Measurements from ENCODE around the gene SIPA1L3. TPM values are rescaled to one million over a fixed set of nuclear protein-coding genes. Genes with fewer than 3 reads are reported as not detected.

SIPA1L3 gene
- total and polyA plus RNA-seq, 9 of the 15 experiments (the other 6 are each of a cell fraction or from before 2014, with no cell fraction given) = 0.01 to 6.1 (median 2.5) TPM

GRCh38 chr19:38133319-38133718 lies 226.3 kb downstream of the SIPA1L3 start:
- Histone ChIP-seq H2AFZ (ENCODE audit: low read depth, low read length) (0 out of 2 replicates have a peak overlapping the region, but pooled peaks have one; percentile 0), H4K20me1 (replicated peaks; ENCODE audit: control insufficient read depth, insufficient read depth, low read length) (no peaks in the 10 kb centered on the region), H3K4me1 (replicated peaks in 1 of 2; ENCODE audit: control insufficient read depth in 2 of 2, insufficient read depth in 2 of 2, low read length in 2 of 2) (peaks cover 9 to 17% of the 10 kb centered on the region in 2 experiments; a peak in 4 of 5 replicates), H3K27me3 (ENCODE audit: control insufficient read depth in 2 of 2, insufficient read depth in 2 of 2, low read length in 2 of 2) (no peaks in the 10 kb centered on the region), H3K9me3 (replicated peaks; ENCODE audit: control insufficient read depth, insufficient read depth, low read depth, low read length) (no peaks in the 10 kb centered on the region), H3K36me3 (ENCODE audit: control insufficient read depth, insufficient read depth, low read length) (no peaks in the 10 kb centered on the region), H3K79me2 (ENCODE audit: control insufficient read depth, insufficient read depth, low read length) (no peaks in the 10 kb centered on the region), H3K4me3 (no peak overlapping the region), H3K9ac (ENCODE audit: insufficient read depth in 1 of 2, low read depth in 2 of 2, low read length in 2 of 2) (no peak overlapping the region), H3K4me2 (ENCODE audit: insufficient read depth, low read length) (no peak overlapping the region), H3K27ac (ENCODE audit: extremely low read depth, low read depth, low read length) (no peak overlapping the region), H3K9me1 (ENCODE audit: control insufficient read depth, insufficient read depth, low read length) (no peaks in the 10 kb centered on the region)
- ChIA-PET POLR2A (interaction anchor here (0.7 to 1.2 kb wide), 2 partner anchors 21 to 60 kb away, joined by 3 read pairs; no protein-coding TSS in a partner anchor), CTCF (ENCODE audit: low intra/inter-chr PET ratio) (no interaction called here)
- ATAC-seq (no peak), FAIRE-seq (no peak), DNase-seq (ENCODE audit: extremely low read depth in 1 of 4, low spot score in 3 of 4) (no peak)
- no peak for TF ChIP-seq ZNF436 (CRISPR knock-in tag; IDR thresholded peaks at IDR 0.05)
- TF ChIP-seq EGR1 (conservative IDR thresholded peaks at IDR 0.05) = no peak
- no peak for TF ChIP-seq NCOR1 (IDR thresholded peaks at IDR 0.05)
- TF ChIP-seq FOXA3 (CRISPR knock-in tag; conservative IDR thresholded peaks at IDR 0.05 in 1 of 2, IDR thresholded peaks at IDR 0.05 in 1 of 2) = no peak
- TF ChIP-seq BACH1 (tag; IDR thresholded peaks at IDR 0.05) = no peak
- TF ChIP-seq ZZZ3 (IDR thresholded peaks at IDR 0.05) = no peak
- in situ Hi-C loops (cut with MboI) = no loop called here
- intact Hi-C loops (cut with micrococcal nuclease) = no loop called here
- 69% methylated on average over 3 of the region's 3 CpGs for WGBS (ENCODE audit: insufficient coverage, low coverage, missing lambda C conversion rate)
- BruUV-seq (replicated peaks) = no TSS peak

Data from K562 (cell line).